ENCODE data around the gene SLC7A10. TPM values are rescaled to one million over a fixed set of nuclear protein-coding genes. Genes with fewer than 3 reads are reported as not detected.
A peak's percentile ranks its signal among the peaks of the same experiment; 100 is the strongest.
"Not testable (repeated sequence)": the region's sequence is repeated elsewhere in the genome, so short reads cannot be mapped to it uniquely, and the experiment has no call there.

SLC7A10 gene
- total RNA-seq, 1 experiment from 2014 or later, result not detected

- in situ Hi-C loops (cut with HindIII; ENCODE audit: low pct_unique_long_range_greater_than_20kb, low sequenced_read_pairs), result no loop called here
- peak; percentile 31 for DNase-seq (ENCODE audit: low read depth)
Observed at GRCh38 chr19:33171916-33172359, 53.7 kb downstream of the SLC7A10 start.

GRCh38 chr19:33171222-33171795 is 54.3 kb downstream of the SLC7A10 start:
- no peak for DNase-seq (ENCODE audit: low read depth)
- in situ Hi-C loops (cut with HindIII; ENCODE audit: low pct_unique_long_range_greater_than_20kb, low sequenced_read_pairs), result no loop called here

- in situ Hi-C loops (cut with HindIII; ENCODE audit: low pct_unique_long_range_greater_than_20kb, low sequenced_read_pairs), result no loop called here
Observed at GRCh38 chr19:33168528-33168927, 57.1 kb downstream of the SLC7A10 start.

GRCh38 chr19:33167438-33167837 is 58.2 kb downstream of the SLC7A10 start:
- in situ Hi-C loops (cut with HindIII; ENCODE audit: low pct_unique_long_range_greater_than_20kb, low sequenced_read_pairs), result no loop called here
- DNase-seq (ENCODE audit: low read depth), result no peak

More at GRCh38 chr19:33168528-33168927, 57.1 kb downstream of the SLC7A10 start:
- DNase-seq (ENCODE audit: low read depth), result no peak

GRCh38 chr19:33166037-33166436 is 59.6 kb downstream of the SLC7A10 start:
- in situ Hi-C loops (cut with HindIII; ENCODE audit: low pct_unique_long_range_greater_than_20kb, low sequenced_read_pairs); DNase-seq (ENCODE audit: low read depth): not testable (repeated sequence)

- peak; percentile 30 for DNase-seq (ENCODE audit: low read depth)
- in situ Hi-C loops (cut with HindIII; ENCODE audit: low pct_unique_long_range_greater_than_20kb, low sequenced_read_pairs), result no loop called here
Observed at GRCh38 chr19:33163481-33163880, 62.2 kb downstream of the SLC7A10 start.

- in situ Hi-C loops (cut with HindIII; ENCODE audit: low pct_unique_long_range_greater_than_20kb, low sequenced_read_pairs), result no loop called here
Observed at GRCh38 chr19:33161201-33161600, 64.4 kb downstream of the SLC7A10 start.

GRCh38 chr19:33159893-33160292 is 65.8 kb downstream of the SLC7A10 start:
- in situ Hi-C loops (cut with HindIII; ENCODE audit: low pct_unique_long_range_greater_than_20kb, low sequenced_read_pairs), result no loop called here
- DNase-seq (ENCODE audit: low read depth), result no peak

More at GRCh38 chr19:33161201-33161600, 64.4 kb downstream of the SLC7A10 start:
- DNase-seq (ENCODE audit: low read depth), result no peak

- in situ Hi-C loops (cut with HindIII; ENCODE audit: low pct_unique_long_range_greater_than_20kb, low sequenced_read_pairs), result no loop called here
- no peak for DNase-seq (ENCODE audit: low read depth)
Observed at GRCh38 chr19:33159149-33159548, 66.5 kb downstream of the SLC7A10 start.

Other genes with a start within 250 kb of the SLC7A10 start
- gene RHPN2, start 161.0 kb downstream of the SLC7A10 start, total RNA-seq (2014; rRNA removed; shearing (Covaris generic); ENCODE audit: low replicate concordance), result 92.1 and 98.3 TPM in 2 replicates
- gene GPATCH1, start 144.7 kb downstream of the SLC7A10 start, total RNA-seq (2014; rRNA removed; shearing (Covaris generic); ENCODE audit: low replicate concordance), result 4.5 and 5.4 TPM in 2 replicates
- gene WDR88, start 93.7 kb downstream of the SLC7A10 start, total RNA-seq (2014; rRNA removed; shearing (Covaris generic); ENCODE audit: low replicate concordance), result not detected in 2 replicates
- gene LRP3, start 31.5 kb downstream of the SLC7A10 start, total RNA-seq (2014; rRNA removed; shearing (Covaris generic); ENCODE audit: low replicate concordance), result 53.6 and 60.5 TPM in 2 replicates
- gene CEBPA, start 76.7 kb upstream of the SLC7A10 start, total RNA-seq (2014; rRNA removed; shearing (Covaris generic); ENCODE audit: low replicate concordance), result 10.7 and 16.8 TPM in 2 replicates
- 12.8 and 18.4 TPM in 2 replicates for gene CEBPG, start 147.9 kb upstream of the SLC7A10 start, total RNA-seq (2014; rRNA removed; shearing (Covaris generic); ENCODE audit: low replicate concordance)